Activated CD4-positive, alpha-beta memory T cell treated with anti-CD3 and anti-CD28 coated beads for 36 hours (primary cell): ENCODE results near the gene ZNF385A. TPM values are rescaled to one million over a fixed set of nuclear protein-coding genes. Genes with fewer than 3 reads are reported as not detected.

ENCODE experiments used
- microRNA-seq: library from miRNA; unstranded; fragments of <30 nt; microRNA quantifications from one replicate; pipeline ENCODE4 v1.2.0, GENCODE V29; 2022; ENCODE audit warnings: borderline number of aligned reads, borderline microRNAs expressed, borderline replicate concordance
- total RNA-seq, 2 experiments: library from RNA; stranded (reverse); gene quantifications; one replicate each; pipeline ENCODE4 v1.2.3, GENCODE V29; 2021

Gene ZNF385A
- total RNA-seq, 2 experiments from 2014 or later, result 1.3 TPM

Small RNA genes within 50 kb of the gene (microRNA-seq; reads per million reads assigned to microRNA genes)
- 118 reads per million, percentile 66 among the genes with 10 or more reads in this experiment for gene MIR148B

Other genes with a start within 250 kb of the ZNF385A start
- 10 to 100 TPM; 25.3 to 26.4 TPM for gene SMUG1, start 195.7 kb downstream of the ZNF385A start, total RNA-seq
- gene CBX5, start 104.6 kb downstream of the ZNF385A start, total RNA-seq, result 100 to 1,000 TPM; 132 to 138 TPM
- 1,000 to 10,000 TPM; 2,070 to 2,080 TPM for gene HNRNPA1, start 104.0 kb downstream of the ZNF385A start, total RNA-seq
- gene NFE2, start 83.7 kb downstream of the ZNF385A start, total RNA-seq, result not detected
- gene COPZ1, start 59.6 kb downstream of the ZNF385A start, total RNA-seq, result 100 to 1,000 TPM in 1 of 2 experiments, 10 to 100 TPM in 1; 99.0 to 110 TPM
- gene GPR84, start 20.2 kb downstream of the ZNF385A start, total RNA-seq, result 1 to 10 TPM; 2.4 to 2.6 TPM
- gene ITGA5, start 34.5 kb upstream of the ZNF385A start, total RNA-seq, result 10 to 100 TPM; 33.8 to 34.9 TPM
- gene GTSF1, start 88.9 kb upstream of the ZNF385A start, total RNA-seq, result 10 to 100 TPM; 11.3 to 13.0 TPM
- gene NCKAP1L, start 113.0 kb upstream of the ZNF385A start, total RNA-seq, result 100 to 1,000 TPM; 158 to 160 TPM
- 10 to 100 TPM; 10.4 to 11.1 TPM for gene PDE1B, start 164.9 kb upstream of the ZNF385A start, total RNA-seq
- gene PPP1R1A, start 203.9 kb upstream of the ZNF385A start, total RNA-seq, result not detected